Fibroblast of lung (primary cell): ENCODE results near the gene SLC25A25.

Experiments used
- EZH2 ChIP-seq: IDR thresholded peaks from 2 replicates; pipeline ENCODE4 v1.5.1; 2012; ENCODE audit warnings: low read length, control low read depth, mild to moderate bottlenecking; ENCODE audit errors: missing control alignments
- TF ChIP-seq, protein P1 (sequence below), 2 donors: IDR thresholded peaks in 1 of 2; conservative IDR thresholded peaks in 1 of 2; 1 replicate in 1 of 2; 2 replicates in 1 of 2; pipeline ENCODE4 v1.5.1; 2011 to 2012; ENCODE audit warnings: low read length in 2 of 2, control low read depth in 1 of 2, inconsistent platforms in 1 of 2, low read depth in 1 of 2, mild to moderate bottlenecking in 1 of 2

- TF ChIP-seq, protein P1, sequence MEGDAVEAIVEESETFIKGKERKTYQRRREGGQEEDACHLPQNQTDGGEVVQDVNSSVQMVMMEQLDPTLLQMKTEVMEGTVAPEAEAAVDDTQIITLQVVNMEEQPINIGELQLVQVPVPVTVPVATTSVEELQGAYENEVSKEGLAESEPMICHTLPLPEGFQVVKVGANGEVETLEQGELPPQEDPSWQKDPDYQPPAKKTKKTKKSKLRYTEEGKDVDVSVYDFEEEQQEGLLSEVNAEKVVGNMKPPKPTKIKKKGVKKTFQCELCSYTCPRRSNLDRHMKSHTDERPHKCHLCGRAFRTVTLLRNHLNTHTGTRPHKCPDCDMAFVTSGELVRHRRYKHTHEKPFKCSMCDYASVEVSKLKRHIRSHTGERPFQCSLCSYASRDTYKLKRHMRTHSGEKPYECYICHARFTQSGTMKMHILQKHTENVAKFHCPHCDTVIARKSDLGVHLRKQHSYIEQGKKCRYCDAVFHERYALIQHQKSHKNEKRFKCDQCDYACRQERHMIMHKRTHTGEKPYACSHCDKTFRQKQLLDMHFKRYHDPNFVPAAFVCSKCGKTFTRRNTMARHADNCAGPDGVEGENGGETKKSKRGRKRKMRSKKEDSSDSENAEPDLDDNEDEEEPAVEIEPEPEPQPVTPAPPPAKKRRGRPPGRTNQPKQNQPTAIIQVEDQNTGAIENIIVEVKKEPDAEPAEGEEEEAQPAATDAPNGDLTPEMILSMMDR (conservative IDR thresholded peaks at IDR 0.05 in 1 of 2, IDR thresholded peaks at IDR 0.05 in 1 of 2; ENCODE audit: low read depth in 1 of 2, low read length in 2 of 2), result no peak
- TF ChIP-seq EZH2, result no peak
Measured at GRCh38 chr9:128091144-128091543, 23.1 kb downstream of the SLC25A25 start.
